Parathyroid adenoma (tissue), 2 donors: ENCODE measurements around the gene NCOA1.
"Not testable (repeated sequence)": the region's sequence is repeated elsewhere in the genome, so short reads cannot be mapped to it uniquely, and the experiment has no call there.

ENCODE experiments used
- H2AFZ ChIP-seq: fragments of 300-600 bp; sonication (generic); one replicate; pipeline ENCODE4 v1.7.0; 2017; ENCODE audit warnings: antibody characterized with exemption, mild to moderate bottlenecking
- H3K27ac ChIP-seq: fragments of 300-600 bp; sonication (generic); one replicate; pipeline ENCODE4 v1.7.0; 2017
- H3K27me3 ChIP-seq: fragments of 300-600 bp; sonication (generic); one replicate; pipeline ENCODE4 v1.7.0; 2017; ENCODE audit warnings: low read length; ENCODE audit not compliant: control insufficient read depth, insufficient read depth
- H3K36me3 ChIP-seq: fragments of 300-600 bp; sonication (generic); one replicate; pipeline ENCODE4 v1.7.0; 2017; ENCODE audit warnings: low read length; ENCODE audit not compliant: control insufficient read depth, insufficient read depth
- H3K4me1 ChIP-seq: fragments of 300-600 bp; sonication (generic); one replicate; pipeline ENCODE4 v1.7.0; 2017; ENCODE audit warnings: control low read depth
- H3K4me2 ChIP-seq: fragments of 300-600 bp; sonication (generic); one replicate; pipeline ENCODE4 v1.7.0; 2017; ENCODE audit warnings: low read length
- H3K4me3 ChIP-seq: fragments of 300-600 bp; sonication (generic); one replicate; pipeline ENCODE4 v1.7.0; 2017; ENCODE audit warnings: low read depth, low read length
- H3K79me2 ChIP-seq: fragments of 300-600 bp; sonication (generic); one replicate; pipeline ENCODE4 v1.7.0; 2017; ENCODE audit warnings: control low read depth
- H3K9ac ChIP-seq: fragments of 300-600 bp; sonication (generic); one replicate; pipeline ENCODE4 v1.7.0; 2017; ENCODE audit warnings: mild to moderate bottlenecking
- H3K9me3 ChIP-seq: fragments of 300-600 bp; sonication (generic); one replicate; pipeline ENCODE4 v1.7.0; 2017; ENCODE audit warnings: low read length; ENCODE audit not compliant: control insufficient read depth
- CTCF ChIP-seq: fragments of 300-600 bp; sonication (generic); IDR thresholded peaks from one replicate; pipeline ENCODE4 v1.7.0; 2017; ENCODE audit warnings: antibody characterized with exemption, mild to moderate bottlenecking
- donor health status: primary hyperparathyroidism.

The NCOA1 gene

GRCh38 chr2:24466871-24467870, 23.9 kb upstream of the NCOA1 start:
- no peak for TF ChIP-seq CTCF
- no peaks in the 10 kb centered on the region for H3K4me1 ChIP-seq
- no peak overlapping the region for H3K27ac ChIP-seq
- no peak overlapping the region for H3K9ac ChIP-seq
- no peaks in the 10 kb centered on the region for H3K36me3 ChIP-seq
- no peaks in the 10 kb centered on the region for H3K27me3 ChIP-seq
- no peaks in the 10 kb centered on the region for H3K79me2 ChIP-seq
- H3K4me3 ChIP-seq, result no peak overlapping the region
- H3K9me3 ChIP-seq, result no peaks in the 10 kb centered on the region
- H2AFZ ChIP-seq, result no peak overlapping the region
- H3K4me2 ChIP-seq, result no peak overlapping the region

GRCh38 chr2:24468453-24468852, 22.6 kb upstream of the NCOA1 start:
- not testable (repeated sequence) for H3K36me3 ChIP-seq, H3K9ac ChIP-seq, H3K9me3 ChIP-seq, H2AFZ ChIP-seq, H3K79me2 ChIP-seq, H3K4me1 ChIP-seq, H3K4me3 ChIP-seq, H3K27me3 ChIP-seq, H3K4me2 ChIP-seq, H3K27ac ChIP-seq

GRCh38 chr2:24469148-24469650, 21.9 kb upstream of the NCOA1 start:
- no peaks in the 10 kb centered on the region for H3K27me3 ChIP-seq
- H3K9ac ChIP-seq, result no peak overlapping the region
- no peak overlapping the region for H3K4me2 ChIP-seq
- no peak for TF ChIP-seq CTCF
- no peak overlapping the region for H3K27ac ChIP-seq
- H3K4me3 ChIP-seq, result no peak overlapping the region
- H3K36me3 ChIP-seq, result no peaks in the 10 kb centered on the region
- H3K4me1 ChIP-seq, result no peaks in the 10 kb centered on the region
- H3K79me2 ChIP-seq, result no peaks in the 10 kb centered on the region
- H2AFZ ChIP-seq, result no peak overlapping the region
- no peaks in the 10 kb centered on the region for H3K9me3 ChIP-seq

GRCh38 chr2:24471662-24472061, 19.4 kb upstream of the NCOA1 start:
- H3K9ac ChIP-seq, result no peak overlapping the region
- no peak for TF ChIP-seq CTCF
- H3K27me3 ChIP-seq, result no peaks in the 10 kb centered on the region
- no peak overlapping the region for H3K4me2 ChIP-seq
- H3K4me3 ChIP-seq, result no peak overlapping the region
- H3K79me2 ChIP-seq, result no peaks in the 10 kb centered on the region
- no peak overlapping the region for H2AFZ ChIP-seq
- H3K36me3 ChIP-seq, result no peaks in the 10 kb centered on the region
- no peak overlapping the region for H3K27ac ChIP-seq
- H3K4me1 ChIP-seq, result no peaks in the 10 kb centered on the region
- H3K9me3 ChIP-seq, result no peaks in the 10 kb centered on the region

DNA sequence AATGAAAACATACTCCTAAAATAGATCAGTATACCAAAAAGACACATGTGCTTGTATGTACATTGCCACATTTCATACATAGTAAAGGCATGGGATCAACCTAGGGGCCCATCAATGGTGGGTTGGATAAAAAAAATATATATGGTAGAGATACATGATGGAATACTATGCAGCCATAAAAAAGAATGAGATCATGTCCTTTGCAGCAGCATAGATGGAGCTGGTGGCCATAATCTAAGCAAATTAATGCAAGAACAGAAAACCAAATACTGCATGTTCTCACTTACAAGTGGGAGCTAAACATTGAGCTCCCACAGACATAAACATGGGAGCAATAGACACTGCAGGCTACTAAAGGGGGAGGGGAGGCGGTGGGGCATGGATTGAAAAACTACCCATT, 18.6 kb upstream of the NCOA1 start:
- Histone ChIP-seq H3K4me3 (no peak overlapping the region), H3K27ac (no peak overlapping the region), H3K79me2 (no peaks in the 10 kb centered on the region), H3K36me3 (no peaks in the 10 kb centered on the region), H3K4me1 (no peaks in the 10 kb centered on the region), H3K27me3 (no peaks in the 10 kb centered on the region), H2AFZ (no peak overlapping the region), H3K9ac (no peak overlapping the region), H3K4me2 (no peak overlapping the region), H3K9me3 (no peaks in the 10 kb centered on the region)
- TF ChIP-seq CTCF, result no peak
